C1 segment of cervical spinal cord (tissue), 14 donors: ENCODE data around the gene EPS8L1.
"Not testable (repeated sequence)": the region's sequence is repeated elsewhere in the genome, so short reads cannot be mapped to it uniquely, and the experiment has no call there.

Experiments
- DNase-seq, 14 donors: peaks; one replicate each; lab custom pipeline; 2025; lab: John Stamatoyannopoulos, UW

EPS8L1 gene

DNA sequence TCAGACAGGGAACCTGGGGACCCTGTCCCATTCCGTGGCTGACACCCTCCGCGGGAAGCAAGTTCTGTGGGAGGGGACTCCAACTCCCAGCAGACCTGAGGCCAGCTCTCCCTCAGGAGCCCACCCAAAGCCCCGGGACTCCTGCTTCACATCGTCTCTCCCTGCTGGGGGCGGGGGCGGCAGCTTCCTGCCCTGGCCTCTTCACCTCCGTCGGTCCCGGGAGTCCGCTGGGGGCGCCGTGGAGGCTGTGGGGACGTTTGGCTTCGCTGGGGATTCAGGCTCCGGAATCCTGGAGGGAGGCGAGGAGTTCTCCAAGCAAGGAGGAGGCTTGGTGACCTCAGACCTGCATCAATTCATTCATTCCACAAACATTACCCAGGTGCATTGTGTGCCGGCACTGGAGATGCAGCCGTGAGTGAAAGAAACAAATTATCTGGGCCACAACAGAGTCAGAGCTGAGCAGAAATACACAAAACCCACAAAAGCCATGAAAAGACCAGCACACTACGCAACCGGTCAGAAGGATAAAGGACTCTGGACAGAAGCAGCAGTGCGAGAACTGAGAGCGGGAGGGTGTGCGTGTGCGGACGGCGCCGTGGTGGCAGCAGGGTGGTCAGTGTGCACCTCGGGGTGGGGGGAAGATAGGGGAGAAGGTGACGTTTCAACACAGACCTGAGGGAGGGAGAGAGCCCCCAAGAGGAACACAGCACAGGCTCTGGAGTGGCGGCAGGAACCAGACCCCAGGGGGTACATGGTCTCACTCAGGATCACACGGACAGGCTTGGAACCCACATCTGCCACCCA, 19.0 kb downstream of the EPS8L1 start:
- DNase-seq = no peak

DNA sequence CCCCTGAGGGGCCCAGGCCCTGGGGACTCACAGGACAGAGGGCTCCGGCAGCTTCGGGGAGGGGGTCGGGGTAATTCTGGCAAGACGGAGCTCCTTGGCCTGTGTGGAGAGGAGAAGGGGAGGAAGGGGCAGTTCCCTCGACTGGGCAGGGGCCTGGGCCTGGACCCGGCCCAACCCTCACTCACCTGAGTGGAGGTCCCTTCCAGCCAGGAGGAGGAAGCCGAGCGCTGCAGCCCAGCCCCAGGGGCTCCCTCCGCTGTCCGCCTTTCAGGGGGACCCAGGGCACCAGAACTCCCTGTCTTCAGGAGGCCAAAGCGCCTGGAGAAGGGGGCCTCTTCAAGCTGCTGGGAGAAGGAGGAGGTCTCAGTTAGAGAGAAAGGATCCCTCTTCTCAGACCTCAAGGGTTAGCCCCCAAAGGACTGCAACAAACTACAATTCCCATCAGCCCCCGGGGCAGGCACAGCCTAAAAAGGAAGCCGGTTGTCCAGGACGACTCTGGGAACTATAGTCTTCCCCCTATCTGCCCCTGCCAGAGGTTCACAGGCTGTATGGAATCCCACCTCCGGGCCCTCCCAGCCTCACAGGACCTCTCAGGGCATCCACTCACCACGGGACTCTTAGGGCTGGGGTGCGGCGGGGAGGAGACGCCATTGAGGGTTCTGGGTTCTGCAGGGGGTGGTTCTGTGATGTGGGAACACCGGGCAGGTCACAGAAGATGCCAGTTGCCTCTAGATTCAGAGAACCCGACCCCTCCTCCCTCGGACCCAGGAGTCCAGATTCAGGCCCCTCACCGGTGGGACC, 19.8 kb downstream of the EPS8L1 start:
- DNase-seq = no peak

DNA sequence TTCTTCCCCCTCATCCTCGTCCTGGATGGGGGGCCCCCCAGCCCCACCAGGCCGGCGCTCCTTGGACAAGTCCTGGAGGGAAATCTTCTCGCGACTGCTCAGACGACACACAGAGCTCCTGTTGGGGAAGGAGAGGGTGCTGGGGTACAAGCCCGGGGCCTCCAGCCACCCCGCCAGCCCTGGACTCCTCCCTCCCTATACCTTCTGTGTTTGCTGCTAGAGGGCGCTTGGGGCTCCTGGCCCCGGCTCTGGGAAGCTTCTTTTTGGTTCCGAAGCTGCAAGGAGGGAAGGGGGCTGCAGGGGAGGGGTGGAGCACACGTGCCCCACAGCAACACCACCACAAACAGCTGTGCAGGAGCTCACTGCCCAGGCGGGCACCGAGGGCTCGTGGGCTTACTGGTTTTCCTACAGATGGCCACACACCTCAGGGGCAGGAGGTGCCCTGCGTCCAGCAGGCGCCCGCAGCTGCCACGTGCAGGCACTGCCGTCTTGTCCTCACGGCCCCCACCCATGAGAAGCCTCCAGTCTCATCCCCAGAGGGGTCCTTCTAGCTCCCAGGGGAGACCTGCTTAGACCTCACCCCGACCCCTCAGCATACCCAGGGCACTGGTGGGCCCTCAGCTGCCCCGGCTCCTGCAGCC, 20.5 kb downstream of the EPS8L1 start:
- no peak for DNase-seq

DNA sequence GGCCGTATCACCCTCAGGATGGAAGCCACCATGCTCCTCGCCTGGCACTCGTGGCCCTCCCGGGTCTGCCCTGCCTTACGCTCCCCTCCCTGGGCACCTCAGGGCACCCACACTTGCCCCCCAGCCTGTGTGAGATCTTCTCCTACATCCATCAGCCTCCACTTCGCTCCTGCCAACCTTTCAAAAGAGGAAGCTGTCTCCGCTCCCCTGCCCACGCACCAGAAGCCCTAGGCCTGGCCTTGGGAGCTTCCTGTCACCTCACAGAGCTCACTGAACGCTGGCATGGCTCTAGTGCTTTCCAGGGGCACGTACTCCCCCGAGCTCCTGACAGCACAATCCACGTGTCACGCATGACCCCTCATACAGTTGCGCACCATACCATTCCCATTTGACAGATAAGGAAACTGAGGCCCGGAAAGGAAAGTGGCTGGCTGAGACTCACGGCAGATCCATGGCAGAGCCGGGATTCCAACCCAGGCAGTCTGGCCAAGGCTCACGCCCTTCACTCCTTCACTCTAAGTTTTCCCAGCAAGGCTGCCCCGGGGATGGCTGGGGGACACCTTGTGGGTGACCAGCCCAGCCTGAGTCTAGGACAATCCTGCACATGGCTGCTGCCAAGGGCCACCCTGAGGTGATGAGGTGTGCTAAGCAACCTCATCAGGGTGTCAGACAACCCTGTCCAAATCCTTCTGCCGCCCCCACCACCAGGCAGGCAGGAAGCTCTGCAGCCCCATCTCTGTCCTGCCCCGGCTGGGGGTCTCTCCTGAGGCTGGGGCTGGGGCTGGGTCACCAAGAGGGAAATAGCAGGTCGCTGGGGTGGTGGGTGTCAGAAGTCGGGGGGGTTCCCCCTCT, 22.4 kb downstream of the EPS8L1 start:
- DNase-seq = no peak

DNA sequence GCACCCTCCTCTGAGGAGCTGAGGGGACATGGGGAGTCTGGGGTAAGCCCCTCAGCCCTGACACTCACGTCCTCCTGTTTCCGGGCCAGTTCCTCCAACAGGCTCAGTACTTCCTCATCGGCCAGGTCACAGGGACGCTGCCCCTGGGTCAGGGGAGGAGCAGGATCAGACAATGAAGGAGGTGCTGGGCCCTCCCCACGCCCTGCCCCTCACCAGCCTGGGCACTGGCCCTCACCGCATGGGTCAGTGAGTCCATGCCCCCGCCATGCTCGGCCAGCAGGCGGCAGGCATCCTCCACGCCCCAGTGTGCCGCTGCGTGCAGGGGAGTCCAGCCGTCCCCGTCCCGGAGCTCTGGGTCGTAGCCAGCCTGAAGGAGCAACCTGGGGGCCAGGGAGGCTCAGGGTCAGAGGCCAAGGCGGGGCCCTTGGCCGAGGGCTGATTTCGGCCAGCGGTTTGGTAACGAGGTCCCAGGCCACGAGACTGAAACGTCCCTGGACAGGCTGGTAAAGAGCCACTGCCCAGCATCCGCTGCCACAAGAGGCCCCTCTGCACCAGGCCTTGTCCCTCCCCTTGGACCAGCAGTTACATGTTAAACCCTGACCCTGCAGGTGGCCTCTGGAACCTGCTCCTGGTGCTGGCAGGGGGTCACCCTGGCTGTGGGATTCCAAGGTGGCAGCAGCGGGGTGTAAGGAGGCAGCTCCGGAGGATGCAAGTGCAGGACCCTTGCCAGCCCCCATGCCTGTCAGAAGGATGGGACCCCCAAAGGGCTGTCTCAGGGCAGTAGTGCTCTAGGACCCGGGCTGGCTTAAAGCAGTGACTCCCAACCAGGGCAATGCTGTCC, 23.3 kb downstream of the EPS8L1 start:
- no peak for DNase-seq

DNA sequence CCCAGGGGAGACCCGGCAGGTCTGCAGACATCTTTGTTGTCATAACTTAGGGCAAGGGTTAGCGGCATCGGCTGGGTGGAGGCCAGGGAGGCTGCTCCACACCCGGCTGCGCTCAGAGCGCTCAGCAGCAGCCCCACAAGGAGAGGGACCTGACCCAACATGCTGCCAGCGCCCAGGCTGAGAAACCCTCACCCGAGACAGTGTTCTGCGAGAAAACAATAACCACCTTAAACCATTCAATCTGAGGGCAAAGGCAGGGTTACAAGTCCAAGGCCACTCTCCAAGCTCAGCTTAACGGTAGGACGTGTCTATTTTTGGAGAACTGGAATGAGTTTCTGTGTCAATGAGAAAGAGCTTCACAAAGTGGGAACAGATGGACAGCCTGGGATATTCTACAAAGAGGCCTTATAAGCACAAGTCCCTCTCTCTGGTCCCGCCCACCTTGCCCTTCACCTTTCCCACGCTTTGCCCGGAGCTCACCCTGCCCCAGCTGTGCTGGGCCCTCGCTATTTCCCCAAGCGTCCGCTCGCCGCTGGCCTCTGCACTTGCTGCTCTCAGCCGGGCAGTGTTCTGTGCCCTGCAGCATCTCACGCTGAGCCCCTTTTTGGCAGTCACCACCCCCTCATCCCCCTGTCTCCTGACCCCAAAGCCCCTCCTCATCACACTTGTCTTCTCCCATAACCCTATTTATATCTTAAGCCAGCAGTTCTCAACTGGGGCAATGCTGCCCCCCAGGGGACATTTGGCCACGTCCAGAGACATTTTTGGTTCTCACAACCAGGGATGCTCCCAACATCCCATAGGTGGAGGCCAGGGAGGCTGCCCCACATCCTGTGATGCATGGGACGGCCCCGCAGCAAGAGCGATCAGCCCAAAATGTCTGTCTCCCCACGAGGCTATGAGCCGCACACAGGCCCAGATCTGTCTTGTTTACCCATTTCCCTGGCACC, 24.2 kb downstream of the EPS8L1 start:
- DNase-seq = no peak

DNA sequence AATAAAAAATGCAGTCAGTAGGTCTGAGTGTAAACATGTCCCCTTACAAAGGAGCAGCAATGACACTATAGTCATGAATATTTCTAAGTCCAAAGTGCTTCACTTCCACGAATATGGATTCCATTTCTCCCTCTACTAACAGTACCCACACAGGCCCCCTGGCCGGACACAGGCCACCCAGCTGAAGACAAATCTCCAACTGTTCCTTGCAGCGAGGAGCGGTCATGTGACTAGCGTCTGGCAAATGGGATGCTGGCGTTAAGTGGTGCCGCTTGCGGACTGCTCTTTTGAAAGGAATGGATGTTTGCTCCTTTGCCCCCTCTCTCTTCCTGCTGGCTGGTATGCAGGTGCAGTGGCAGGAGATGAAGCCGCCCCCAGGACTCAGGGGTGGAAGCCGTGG, 25.6 kb downstream of the EPS8L1 start:
- DNase-seq = peak in 4 of 14 donors; percentile 4 to 38 (median 18)

DNA sequence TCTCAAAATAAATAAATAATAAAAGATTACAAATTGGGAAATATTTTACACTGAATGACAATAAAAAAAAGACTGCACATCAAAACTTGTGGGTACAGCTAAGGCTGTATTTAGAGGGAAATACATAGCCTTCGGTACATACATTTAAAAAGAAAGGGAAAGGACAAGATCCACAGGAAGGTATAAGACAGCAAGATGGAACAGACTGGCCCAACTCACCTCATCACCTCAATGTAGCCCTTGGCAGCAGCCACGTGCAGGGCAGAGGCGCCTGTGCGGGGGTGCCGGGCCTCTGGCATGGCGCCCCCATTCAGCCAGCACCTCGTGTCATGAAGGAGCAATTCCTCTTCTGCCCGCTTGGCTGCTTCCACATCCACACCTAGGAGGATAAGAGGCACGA, 27.5 kb downstream of the EPS8L1 start:
- DNase-seq = no peak

DNA sequence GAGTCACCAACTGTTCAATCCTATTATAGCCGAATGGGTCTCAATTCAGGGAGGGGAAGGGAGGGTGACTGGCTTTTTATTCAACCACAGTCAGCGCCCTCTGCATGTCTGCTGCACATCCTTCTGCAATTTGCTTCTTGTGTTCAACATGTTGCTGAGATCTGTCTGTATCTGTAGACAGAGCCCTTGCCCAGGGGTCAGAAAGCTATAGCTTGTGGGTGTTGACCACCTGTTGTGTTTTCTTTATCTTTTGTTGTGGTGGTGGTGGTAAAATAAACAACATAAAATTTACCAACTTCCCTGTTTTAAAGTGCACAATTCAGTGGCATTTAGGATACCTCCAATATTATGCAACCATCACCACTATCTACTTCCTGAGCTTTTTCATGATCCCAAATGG, 29.6 kb downstream of the EPS8L1 start:
- no peak for DNase-seq

DNA sequence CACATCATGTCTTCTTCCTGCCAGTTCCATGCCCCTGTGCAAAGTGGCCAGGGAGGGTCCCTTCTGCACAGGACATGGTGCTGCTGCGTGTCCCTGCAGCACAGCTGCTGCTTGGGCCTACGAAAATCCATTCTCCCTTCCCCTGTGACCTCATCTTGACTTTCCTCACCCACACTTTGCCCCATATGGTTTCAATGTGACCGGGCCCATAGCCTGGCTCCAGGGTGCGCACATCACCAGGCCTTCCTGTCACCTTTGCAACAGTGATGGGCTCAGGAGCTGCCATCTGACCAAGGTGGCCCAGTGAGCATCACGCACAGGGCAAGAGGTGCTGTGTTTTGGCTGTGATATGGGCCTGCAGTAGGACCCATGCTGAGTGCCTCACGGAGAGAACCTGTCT, 30.9 kb downstream of the EPS8L1 start:
- no peak for DNase-seq

DNA sequence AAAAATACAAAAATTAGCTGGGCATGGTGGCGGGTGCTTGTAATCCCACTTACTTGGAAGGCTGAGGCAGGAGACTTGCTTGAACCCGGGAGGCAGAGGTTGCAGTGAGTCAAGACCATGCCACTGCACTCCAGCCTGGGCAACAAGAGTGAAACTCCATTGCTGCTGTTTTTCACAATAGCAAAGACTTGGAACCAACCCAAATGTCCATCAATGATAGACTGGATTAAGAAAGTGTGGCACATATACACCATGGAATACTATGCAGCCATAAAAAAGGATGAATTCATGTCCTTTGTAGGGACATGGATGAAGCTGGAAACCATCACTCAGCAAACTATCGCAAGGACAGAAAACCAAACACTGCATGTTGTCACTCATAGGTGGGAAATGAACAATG, 31.6 kb downstream of the EPS8L1 start:
- not testable (repeated sequence) for DNase-seq

DNA sequence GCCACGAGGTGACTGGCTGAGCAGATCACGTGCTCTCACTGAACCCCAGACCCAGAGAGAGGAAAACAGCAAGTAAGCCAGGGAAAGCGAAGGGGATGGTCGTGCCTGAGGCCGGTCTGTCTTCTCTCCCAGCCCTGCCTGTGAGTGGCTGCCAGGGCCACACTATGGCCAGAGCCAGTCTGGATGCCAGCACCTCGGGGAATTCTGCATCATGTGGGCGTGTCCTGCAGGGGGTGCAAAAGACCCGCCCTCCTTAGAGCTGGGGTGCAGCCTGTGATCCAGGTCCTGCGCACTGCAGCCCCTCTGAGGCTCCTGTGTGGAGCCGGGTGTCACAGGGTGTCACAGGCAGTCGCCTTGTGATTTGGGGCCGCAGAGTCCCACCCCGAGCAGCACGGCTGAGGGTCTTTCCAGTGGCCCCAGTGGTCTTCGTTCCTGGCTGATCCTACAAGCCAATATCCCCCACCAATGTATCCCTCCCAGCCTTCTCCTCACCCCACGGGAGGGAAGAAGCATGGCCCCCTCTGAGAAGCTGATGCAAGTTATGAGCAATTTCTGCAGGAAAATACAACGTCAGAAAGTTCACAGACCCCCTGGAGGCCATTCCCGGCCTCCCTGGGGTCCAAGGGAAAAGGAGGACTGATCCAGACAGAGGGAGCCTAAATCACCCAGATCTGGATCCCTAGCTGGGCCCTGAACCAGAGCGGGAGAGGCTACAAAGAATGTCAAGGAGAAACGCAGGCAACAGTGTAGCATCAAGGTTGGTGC, 34.0 kb downstream of the EPS8L1 start:
- no peak for DNase-seq

DNA sequence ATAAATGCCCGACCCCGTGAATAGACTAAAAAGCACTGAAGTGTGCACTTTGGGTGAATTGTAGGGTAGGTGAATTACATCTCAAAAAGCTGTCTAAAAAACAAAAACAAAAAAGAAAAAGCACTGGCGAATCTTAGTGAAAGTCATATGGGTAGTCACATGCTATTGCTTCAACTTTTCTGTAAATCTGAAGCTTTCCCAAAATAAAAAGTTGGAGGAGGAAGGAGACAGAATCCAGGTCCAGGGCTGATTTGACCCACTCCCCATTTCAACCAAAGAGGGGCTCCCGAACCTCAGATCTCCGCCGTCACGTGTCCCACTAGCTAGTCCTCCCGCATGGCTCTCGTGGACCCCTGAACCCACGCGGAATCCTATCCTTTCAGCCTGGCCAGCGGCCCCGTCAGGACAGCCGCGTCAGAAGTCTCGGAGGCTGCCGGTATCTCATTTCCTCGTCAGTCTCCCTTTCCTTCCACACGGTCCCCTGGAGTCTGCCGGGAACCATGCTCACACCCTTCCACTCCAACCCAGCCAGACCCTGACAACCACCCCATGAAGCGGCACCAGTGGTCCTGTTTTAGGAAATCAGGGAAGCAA, 35.7 kb downstream of the EPS8L1 start:
- DNase-seq = no peak

DNA sequence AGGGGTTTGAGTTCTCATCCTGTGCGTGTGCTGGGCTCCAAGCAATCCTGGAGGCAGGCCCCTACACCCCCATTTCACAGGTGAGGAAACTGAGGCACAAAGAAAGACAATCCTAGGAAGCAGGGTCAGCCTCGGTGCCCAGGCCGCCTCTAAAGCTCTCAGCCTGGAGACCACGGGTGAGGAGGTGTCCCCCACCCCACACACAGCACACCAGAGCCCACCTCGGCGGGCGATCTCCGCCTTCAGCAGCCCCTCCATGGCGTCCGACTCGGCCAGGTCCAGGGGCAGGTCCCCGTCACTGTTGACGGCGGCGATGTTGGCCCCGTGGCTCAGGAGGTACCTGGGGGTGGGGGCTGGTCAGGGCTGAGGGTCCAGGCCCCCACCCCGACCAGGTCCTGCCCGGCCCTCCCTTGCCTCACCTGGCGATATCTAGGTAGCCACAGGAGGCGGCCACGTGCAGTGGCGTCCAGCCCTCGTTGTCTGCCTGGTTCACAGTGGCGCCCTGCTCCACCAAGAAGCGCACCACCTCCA, 36.6 kb downstream of the EPS8L1 start:
- no peak for DNase-seq

DNA sequence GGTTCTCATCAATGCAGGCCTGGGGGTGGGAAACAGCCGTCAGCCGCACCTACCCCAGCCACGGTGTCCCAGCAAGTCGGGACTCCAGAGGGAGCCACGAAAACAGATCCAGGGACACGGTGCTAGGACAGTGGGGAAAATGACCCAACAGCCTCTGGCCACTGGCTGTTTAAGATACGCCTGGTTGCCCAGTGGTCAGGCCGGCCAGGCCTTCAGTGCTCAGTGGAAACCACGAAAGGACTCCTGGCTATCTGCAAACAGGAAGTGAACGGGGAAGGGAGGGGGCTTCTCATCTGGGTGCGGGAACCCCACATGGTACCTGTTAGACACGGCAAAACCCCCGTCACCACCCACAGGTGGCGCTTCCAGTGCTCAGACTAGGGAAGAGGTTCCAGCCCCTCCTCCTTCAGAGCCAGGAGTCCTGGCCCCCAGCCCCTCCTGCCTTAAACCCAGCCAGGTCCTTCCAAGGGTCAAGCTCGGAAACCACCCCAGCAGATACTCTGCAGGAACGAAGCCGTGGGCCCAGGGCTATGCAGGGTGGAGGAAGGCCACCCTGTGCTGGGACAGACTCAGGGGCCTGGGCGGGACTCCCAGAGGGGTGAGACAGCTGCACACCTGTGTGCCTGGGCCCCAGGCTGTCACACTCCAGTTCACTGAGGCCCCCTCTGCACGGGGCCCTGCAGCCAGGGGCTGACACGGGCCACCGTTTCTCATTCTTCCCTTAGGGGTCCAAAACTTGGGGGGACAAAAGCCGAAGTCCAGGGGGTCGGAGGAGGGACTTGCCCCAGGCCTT, 37.3 kb downstream of the EPS8L1 start:
- DNase-seq = no peak

DNA sequence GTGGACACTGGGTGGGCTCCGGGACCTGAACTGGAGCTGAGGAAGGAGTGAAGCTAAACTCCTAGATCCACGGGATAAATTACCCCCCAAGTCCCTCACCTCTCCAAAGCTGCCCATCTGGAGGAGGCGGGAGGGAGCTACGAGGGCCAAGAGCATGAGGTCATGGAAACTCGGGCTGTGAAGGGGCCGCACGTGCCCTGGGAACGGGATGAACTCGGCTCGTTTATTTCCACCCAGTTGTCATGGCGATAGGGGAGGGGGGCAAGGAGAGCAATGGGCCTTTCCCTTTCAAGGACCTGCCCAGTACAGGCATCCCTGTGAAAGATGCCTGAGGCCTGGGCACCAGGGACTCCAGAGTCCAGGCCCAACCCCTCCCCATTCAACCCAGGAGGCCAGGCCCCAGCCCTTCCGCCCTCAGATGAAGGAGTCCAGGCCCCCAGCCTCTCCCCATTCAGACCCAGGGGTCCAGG, 37.9 kb downstream of the EPS8L1 start:
- DNase-seq = peak in 10 of 14 donors; percentile 1 to 56 (median 21)

DNA sequence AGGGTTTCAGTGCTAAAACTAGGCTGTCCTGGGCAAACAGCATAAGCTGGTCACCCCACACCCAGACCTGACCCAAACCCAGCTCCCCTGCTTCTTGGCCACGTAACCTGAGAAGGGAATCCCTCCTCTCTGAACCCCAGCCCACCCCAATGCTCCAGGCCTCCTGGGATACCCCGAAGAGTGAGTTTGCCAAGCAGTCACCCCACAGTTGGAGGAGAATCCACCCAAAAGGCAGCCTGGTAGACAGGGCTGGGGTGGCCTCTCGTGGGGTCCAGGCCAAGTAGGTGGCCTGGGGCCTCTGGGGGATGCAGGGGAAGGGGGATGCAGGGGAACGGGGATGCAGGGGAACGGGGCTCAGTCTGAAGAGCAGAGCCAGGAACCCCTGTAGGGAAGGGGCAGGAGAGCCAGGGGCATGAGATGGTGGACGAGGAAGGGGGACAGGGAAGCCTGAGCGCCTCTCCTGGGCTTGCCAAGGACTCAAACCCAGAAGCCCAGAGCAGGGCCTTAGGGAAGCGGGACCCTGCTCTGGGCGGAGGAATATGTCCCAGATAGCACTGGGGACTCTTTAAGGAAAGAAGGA, 39.0 kb downstream of the EPS8L1 start:
- DNase-seq = no peak
